Measurements from ENCODE around the gene ACACB.

DNA sequence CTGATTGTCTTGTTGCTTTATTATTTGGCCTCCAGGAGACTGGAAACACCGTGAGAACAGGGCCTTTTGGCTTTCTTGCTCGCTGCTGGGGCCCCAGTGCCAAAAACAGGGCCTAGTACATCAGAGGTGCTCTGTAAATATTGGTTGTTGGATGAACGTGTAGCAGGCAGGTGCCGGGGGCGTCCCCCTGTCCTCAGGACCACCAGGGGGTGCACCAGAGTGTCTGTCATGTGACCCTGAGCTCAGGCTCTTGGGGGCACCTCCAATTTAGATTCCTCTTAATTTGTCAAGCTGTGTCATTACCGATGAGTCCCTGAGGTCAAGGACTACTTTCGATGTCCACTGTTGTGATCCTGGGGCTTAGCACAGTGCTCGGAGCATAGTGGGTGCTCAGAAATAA lies 87.1 kb downstream of the ACACB start:
- TF ChIP-seq GATA2 (IDR thresholded peaks at IDR 0.05; ENCODE audit: low read depth, low read length): no peak
- TF ChIP-seq GATA3 (IDR thresholded peaks at IDR 0.05; ENCODE audit: low read depth, low read length): no peak

All from SH-SY5Y (cell line).